Lung (tissue), 12 donors: ENCODE measurements around the gene NBEAL1. TPM values are rescaled to one million over a fixed set of nuclear protein-coding genes. Genes with fewer than 3 reads are reported as not detected.
"Not testable (repeated sequence)": the region's sequence is repeated elsewhere in the genome, so short reads cannot be mapped to it uniquely, and the experiment has no call there.

Source experiments
- ATAC-seq: fragments of 200-7000 bp; cut with Tn5 transposase; one replicate; pipeline ENCODE4 v1.9.1; 2020; ENCODE audit warnings: moderate number of reproducible peaks; ENCODE audit not compliant: insufficient read depth, low FRiP score
- DNase-seq, 3 donors: peaks; one replicate each; pipeline ENCODE4 v3.0.0-alpha.2; 2013 to 2017
- H3K27ac ChIP-seq, 2 donors: one replicate each; pipeline ENCODE4 v1.5.1; 2013; ENCODE audit warnings: mild to moderate bottlenecking in 2 of 2, moderate library complexity in 2 of 2, control low read depth in 1 of 2, inconsistent platforms in 1 of 2, low read depth in 1 of 2, low read length in 1 of 2
- H3K27me3 ChIP-seq, 3 donors: one replicate each; pipeline ENCODE4 v1.5.1; 2013; ENCODE audit warnings: low read length in 2 of 3; ENCODE audit not compliant: control insufficient read depth in 3 of 3, insufficient read depth in 3 of 3
- H3K36me3 ChIP-seq, 4 donors: one replicate each; pipeline ENCODE4 v1.5.1; 2013; ENCODE audit warnings: low read length in 4 of 4, mild to moderate bottlenecking in 1 of 4, moderate library complexity in 1 of 4; ENCODE audit not compliant: control insufficient read depth in 4 of 4, insufficient read depth in 4 of 4
- H3K4me1 ChIP-seq, 5 donors: one replicate each; pipeline ENCODE4 v1.5.1; 2013; ENCODE audit warnings: low read length in 5 of 5, mild to moderate bottlenecking in 2 of 5, moderate library complexity in 1 of 5; ENCODE audit not compliant: control insufficient read depth in 5 of 5, insufficient read depth in 5 of 5
- H3K4me3 ChIP-seq: one replicate; pipeline ENCODE4 v1.5.1; 2013; ENCODE audit warnings: mild to moderate bottlenecking, control low read depth, moderate library complexity
- H3K9ac ChIP-seq, 2 donors: one replicate each; pipeline ENCODE4 v1.5.1; 2013; ENCODE audit warnings: low read length in 2 of 2, control low read depth in 1 of 2; ENCODE audit not compliant: insufficient read depth in 1 of 2
- H3K9me3 ChIP-seq, 4 donors: one replicate each; pipeline ENCODE4 v1.5.1; 2013; ENCODE audit warnings: low read length in 3 of 4, mild to moderate bottlenecking in 1 of 4, moderate library complexity in 1 of 4; ENCODE audit not compliant: control insufficient read depth in 4 of 4, insufficient read depth in 3 of 4
- CTCF ChIP-seq: IDR thresholded peaks from 2 replicates; pipeline ENCODE4 v1.5.1; 2012; ENCODE audit warnings: mild to moderate bottlenecking; ENCODE audit errors: control extremely low read depth, extremely low read depth
- WGBS, 2 donors: extraction: QIAGEN DNeasy Blood & Tissue Kit; methylation state at CpG; one replicate each; pipeline ENCODE4 v1.1.7; 2013; 5-methylcytosine and 5-hydroxymethylcytosine counted together
- polyA plus RNA-seq, 2 donors: library from polyadenylated mRNA; stranded (reverse); fragments of 200-250 nt; gene quantifications; one replicate each; pipeline ENCODE4 v1.2.1, GENCODE V29; 2013
- total RNA-seq, 2 donors: library from RNA; depleted of rRNA in 1 of 2; stranded (reverse); fragments of >200 nt in 1 of 2; gene quantifications; one replicate each; pipeline ENCODE4 v1.2.1, GENCODE V29; 2014 to 2021
- donor health status: control.
- donor health status: control.
- donor health status: Bipolar disorder and iron deficiency.
- donor health status: healthy.
- donor health status: DM: yes; HTN: yes; CAD: no.

Gene NBEAL1
- total and polyA plus RNA-seq, 4 donors, result 5.9 to 138 (median 25.3) TPM

- H3K27me3 ChIP-seq, result no peaks in the 10 kb centered on the region
- peaks cover 20 to 38% (median 24%) of the 10 kb centered on the region in 4 donors for H3K36me3 ChIP-seq
- no peak overlapping the region for H3K27ac ChIP-seq
- DNase-seq (no peak), ATAC-seq (no peak)
- H3K9ac ChIP-seq, result no peak overlapping the region
- H3K4me3 ChIP-seq, result no peak overlapping the region
- TF ChIP-seq CTCF, result no peak
- no peaks in the 10 kb centered on the region for H3K4me1 ChIP-seq
- H3K9me3 ChIP-seq, result no peaks in the 10 kb centered on the region
- 96 to 98% methylated on average over 2 of the region's 2 CpGs for WGBS, 2 donors
These were observed 97.7 kb downstream of the NBEAL1 start for GRCh38 chr2:203112342-203112741.

GRCh38 chr2:203115201-203115700, 100.6 kb downstream of the NBEAL1 start:
- 96% methylated on average over 7 of the region's 7 CpGs for WGBS, 2 donors
- not testable (repeated sequence) for H3K4me1 ChIP-seq, H3K9me3 ChIP-seq, DNase-seq, H3K9ac ChIP-seq, H3K4me3 ChIP-seq, H3K27ac ChIP-seq, H3K27me3 ChIP-seq, ATAC-seq
- H3K36me3 ChIP-seq, result peaks cover 12 to 24% (median 19%) of the 10 kb centered on the region in 4 donors

GRCh38 chr2:203122317-203122986, 107.8 kb downstream of the NBEAL1 start:
- Histone ChIP-seq H3K9ac (no peak overlapping the region), H3K4me1 (no peaks in the 10 kb centered on the region), H3K27me3 (no peaks in the 10 kb centered on the region), H3K9me3 (no peaks in the 10 kb centered on the region), H3K4me3 (no peak overlapping the region), H3K27ac (no peak overlapping the region), H3K36me3 (peaks cover 0 to 15% (median 4%) of the 10 kb centered on the region in 4 donors)
- no peak for TF ChIP-seq CTCF
- DNase-seq (peak in 2 of 3 donors; percentile 70 to 74), ATAC-seq (no peak)
- 63 to 93% methylated on average over 1 of the region's 1 CpG for WGBS, 2 donors

GRCh38 chr2:203126996-203127395, 112.3 kb downstream of the NBEAL1 start:
- H3K27ac ChIP-seq, result no peak overlapping the region
- H3K27me3 ChIP-seq, result no peaks in the 10 kb centered on the region
- TF ChIP-seq CTCF, result no peak
- 83 to 90% methylated on average over 2 of the region's 2 CpGs for WGBS, 2 donors
- H3K4me3 ChIP-seq, result no peak overlapping the region
- ATAC-seq (no peak), DNase-seq (no peak)
- H3K36me3 ChIP-seq, result peaks cover 2 to 19% (median 11%) of the 10 kb centered on the region in 4 donors
- no peaks in the 10 kb centered on the region for H3K4me1 ChIP-seq
- H3K9ac ChIP-seq, result no peak overlapping the region
- no peaks in the 10 kb centered on the region for H3K9me3 ChIP-seq
